OCI-LY3 (cell line): ENCODE data around the gene SBK1.

Experiments used
- H2AFZ ChIP-seq: fragments of 200-600, 300-600 bp; shearing (Covaris generic); 2 replicates; pipeline ENCODE4 v1.6.0; 2014; ENCODE audit warnings: antibody characterized with exemption, low read depth, low read length
- H3K27ac ChIP-seq: fragments of 200-600, 300-600 bp; sonication (generic); 2 replicates; pipeline ENCODE4 v1.5.1; 2014; ENCODE audit warnings: mild to moderate bottlenecking, low read length, moderate library complexity, mixed read lengths
- H3K27me3 ChIP-seq: fragments of 200-600, 300-600 bp; sonication (generic); 2 replicates; pipeline ENCODE4 v1.6.1; 2014; ENCODE audit warnings: low read depth, low read length, mixed read lengths
- H3K36me3 ChIP-seq: fragments of 200-600, 300-600 bp; sonication (generic); replicated peaks from 2 replicates; pipeline ENCODE3; 2014; ENCODE audit warnings: low read depth, low read length, mixed read lengths
- H3K4me1 ChIP-seq: fragments of 300-600, 200-600 bp; sonication (generic); 2 replicates; pipeline ENCODE4 v1.6.1; 2014; ENCODE audit warnings: low read length, mixed read lengths
- H3K4me2 ChIP-seq: fragments of 200-600, 300-600 bp; sonication (generic); 2 replicates; pipeline ENCODE4 v1.6.1; 2014; ENCODE audit warnings: low read length, mixed read lengths
- H3K4me3 ChIP-seq: fragments of 300-600, 200-600 bp; sonication (generic); 2 replicates; pipeline ENCODE4 v1.5.1; 2014; ENCODE audit warnings: antibody characterized with exemption, mild to moderate bottlenecking, low read length, moderate library complexity
- H3K79me2 ChIP-seq: fragments of 300-600, 200-600 bp; shearing (Covaris generic); 2 replicates; pipeline ENCODE4 v1.6.1; 2014; ENCODE audit warnings: mild to moderate bottlenecking, low read length, mixed read lengths
- H3K9ac ChIP-seq: fragments of 300-600, 200-600 bp; shearing (Covaris generic); 2 replicates; pipeline ENCODE4 v1.6.0; 2014; ENCODE audit warnings: mild to moderate bottlenecking, low read length, moderate library complexity
- H3K9me3 ChIP-seq: fragments of 200-600, 300-600 bp; shearing (Covaris generic); 2 replicates; pipeline ENCODE4 v1.6.1; 2014; ENCODE audit warnings: low read length, mixed read lengths; ENCODE audit not compliant: insufficient read depth
- H4K20me1 ChIP-seq: fragments of 200-600, 300-600 bp; sonication (generic); 2 replicates; pipeline ENCODE4 v1.6.1; 2016; ENCODE audit warnings: low read length, mixed read lengths; ENCODE audit not compliant: insufficient read depth
- CTCF ChIP-seq: fragments of 200-600, 300-600 bp; sonication (generic); IDR thresholded peaks from 2 replicates; pipeline ENCODE4 v1.5.1; 2014; ENCODE audit warnings: antibody characterized with exemption, low read length, low read depth
- EZH2phosphoT487 ChIP-seq: fragments of 200-600 bp; shearing (Covaris generic); IDR thresholded peaks from 2 replicates; pipeline ENCODE4 v1.6.1; 2018; ENCODE audit warnings: antibody characterized with exemption, mixed run types, low read depth

SBK1 gene

DNA sequence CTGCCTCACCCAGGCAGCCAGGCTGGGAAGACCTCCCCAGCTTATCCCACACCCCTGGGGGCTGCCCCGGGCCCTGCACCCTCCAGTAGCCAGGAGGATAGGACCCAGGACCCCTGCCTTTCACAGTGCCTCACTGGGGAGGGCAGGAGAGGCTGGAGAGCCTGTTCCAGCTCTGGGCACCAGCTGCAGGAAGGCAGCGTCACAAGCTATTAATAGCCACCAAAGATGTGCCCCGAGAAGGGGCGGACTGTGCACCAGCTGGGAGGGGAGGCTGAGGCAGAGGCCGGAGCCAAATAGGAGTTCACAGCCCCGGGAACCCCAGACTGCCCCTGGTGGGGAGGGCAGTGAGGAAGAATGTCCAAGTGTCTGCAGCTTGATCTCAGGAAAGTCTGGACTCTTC, 8.8 kb downstream of the SBK1 start:
- Histone ChIP-seq H4K20me1 (no peaks in the 10 kb centered on the region), H3K79me2 (no peaks in the 10 kb centered on the region), H3K27ac (no peak overlapping the region), H3K27me3 (peaks cover 11% of the 10 kb centered on the region), H3K4me1 (no peaks in the 10 kb centered on the region), H3K4me3 (no peak overlapping the region), H3K9ac (no peak overlapping the region), H3K4me2 (no peak overlapping the region), H3K9me3 (no peaks in the 10 kb centered on the region), H2AFZ (no peak overlapping the region), H3K36me3 (no peaks in the 10 kb centered on the region)
- TF ChIP-seq EZH2phosphoT487: no peak
- no peak for TF ChIP-seq CTCF

DNA sequence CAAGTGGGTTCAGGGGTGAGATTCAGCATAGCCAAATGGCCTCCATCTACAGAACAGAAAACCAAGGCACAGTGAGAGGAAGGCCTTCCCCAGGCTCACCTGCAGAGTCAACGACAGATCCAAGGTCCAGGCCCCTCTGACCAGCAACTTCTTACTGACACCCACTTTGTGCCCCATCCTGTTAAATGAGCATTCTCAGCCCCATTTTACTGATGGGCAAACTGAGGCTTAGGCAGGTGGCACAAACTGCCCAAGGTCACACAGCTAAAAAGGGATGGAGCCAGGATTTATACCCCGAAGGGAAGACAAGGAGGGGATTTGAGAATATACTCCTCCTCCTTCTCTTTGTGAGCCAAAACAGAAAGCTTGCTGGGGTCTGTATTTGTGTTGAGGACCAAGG, 9.3 kb downstream of the SBK1 start:
- Histone ChIP-seq H3K4me1 (no peaks in the 10 kb centered on the region), H3K27ac (no peak overlapping the region), H3K9ac (no peak overlapping the region), H3K9me3 (no peaks in the 10 kb centered on the region), H3K36me3 (no peaks in the 10 kb centered on the region), H3K4me2 (no peak overlapping the region), H2AFZ (no peak overlapping the region), H4K20me1 (no peaks in the 10 kb centered on the region), H3K79me2 (no peaks in the 10 kb centered on the region), H3K4me3 (no peak overlapping the region), H3K27me3 (peaks cover 11% of the 10 kb centered on the region)
- TF ChIP-seq CTCF: no peak
- TF ChIP-seq EZH2phosphoT487: no peak

DNA sequence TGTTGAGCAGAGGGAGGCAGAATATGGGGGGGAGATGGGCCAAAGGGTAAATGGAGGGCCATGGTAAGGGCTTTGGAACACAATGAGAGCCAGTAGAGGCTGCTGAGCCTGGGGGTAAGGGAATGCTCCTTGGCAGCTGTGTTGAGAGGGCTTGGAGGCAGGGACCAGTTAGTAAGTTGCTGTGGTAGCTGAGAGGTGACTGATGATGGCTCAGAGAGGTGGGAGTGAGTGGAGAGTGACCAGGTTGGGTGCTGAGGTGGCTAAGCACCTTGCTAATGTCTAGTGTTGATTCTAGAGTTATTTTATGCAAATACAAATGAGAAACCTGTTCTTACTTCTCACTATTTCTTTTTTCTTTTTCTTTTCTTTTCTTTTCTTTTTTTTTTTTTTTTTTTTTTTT, 10.8 kb downstream of the SBK1 start:
- H4K20me1 ChIP-seq: no peaks in the 10 kb centered on the region
- no peak overlapping the region for H2AFZ ChIP-seq
- H3K9me3 ChIP-seq: no peaks in the 10 kb centered on the region
- no peaks in the 10 kb centered on the region for H3K4me1 ChIP-seq
- no peak overlapping the region for H3K27ac ChIP-seq
- peaks cover 11% of the 10 kb centered on the region for H3K27me3 ChIP-seq
- H3K9ac ChIP-seq: no peak overlapping the region
- TF ChIP-seq EZH2phosphoT487: no peak
- no peak overlapping the region for H3K4me2 ChIP-seq
- no peaks in the 10 kb centered on the region for H3K36me3 ChIP-seq
- H3K4me3 ChIP-seq: no peak overlapping the region
- H3K79me2 ChIP-seq: no peaks in the 10 kb centered on the region

GRCh38 chr16:28304214-28304613, 11.9 kb downstream of the SBK1 start:
- no peaks in the 10 kb centered on the region for H3K9me3 ChIP-seq
- H3K4me1 ChIP-seq: no peaks in the 10 kb centered on the region
- H3K4me2 ChIP-seq: no peak overlapping the region
- peaks cover 11% of the 10 kb centered on the region for H3K27me3 ChIP-seq
- no peaks in the 10 kb centered on the region for H3K36me3 ChIP-seq
- no peak overlapping the region for H2AFZ ChIP-seq
- no peak overlapping the region for H3K27ac ChIP-seq
- no peak overlapping the region for H3K4me3 ChIP-seq
- no peaks in the 10 kb centered on the region for H4K20me1 ChIP-seq
- no peak overlapping the region for H3K9ac ChIP-seq
- TF ChIP-seq CTCF (no peak), EZH2phosphoT487 (no peak)
- H3K79me2 ChIP-seq: no peaks in the 10 kb centered on the region

- Histone ChIP-seq H3K27ac (no peak overlapping the region), H3K9ac (no peak overlapping the region), H3K9me3 (no peaks in the 10 kb centered on the region), H3K4me1 (no peaks in the 10 kb centered on the region), H3K4me3 (no peak overlapping the region), H3K27me3 (no peaks in the 10 kb centered on the region), H2AFZ (no peak overlapping the region), H3K79me2 (no peaks in the 10 kb centered on the region), H3K36me3 (no peaks in the 10 kb centered on the region), H4K20me1 (no peaks in the 10 kb centered on the region), H3K4me2 (no peak overlapping the region)
- TF ChIP-seq CTCF (no peak), EZH2phosphoT487 (no peak)
Observed at GRCh38 chr16:28307936-28308335, 15.6 kb downstream of the SBK1 start.
